ENCODE measurements around the gene STMN3.

The STMN3 gene

GRCh38 chr20:63691711-63692435, 38.6 kb upstream of the STMN3 start:
- DNase-seq = no peak

DNA sequence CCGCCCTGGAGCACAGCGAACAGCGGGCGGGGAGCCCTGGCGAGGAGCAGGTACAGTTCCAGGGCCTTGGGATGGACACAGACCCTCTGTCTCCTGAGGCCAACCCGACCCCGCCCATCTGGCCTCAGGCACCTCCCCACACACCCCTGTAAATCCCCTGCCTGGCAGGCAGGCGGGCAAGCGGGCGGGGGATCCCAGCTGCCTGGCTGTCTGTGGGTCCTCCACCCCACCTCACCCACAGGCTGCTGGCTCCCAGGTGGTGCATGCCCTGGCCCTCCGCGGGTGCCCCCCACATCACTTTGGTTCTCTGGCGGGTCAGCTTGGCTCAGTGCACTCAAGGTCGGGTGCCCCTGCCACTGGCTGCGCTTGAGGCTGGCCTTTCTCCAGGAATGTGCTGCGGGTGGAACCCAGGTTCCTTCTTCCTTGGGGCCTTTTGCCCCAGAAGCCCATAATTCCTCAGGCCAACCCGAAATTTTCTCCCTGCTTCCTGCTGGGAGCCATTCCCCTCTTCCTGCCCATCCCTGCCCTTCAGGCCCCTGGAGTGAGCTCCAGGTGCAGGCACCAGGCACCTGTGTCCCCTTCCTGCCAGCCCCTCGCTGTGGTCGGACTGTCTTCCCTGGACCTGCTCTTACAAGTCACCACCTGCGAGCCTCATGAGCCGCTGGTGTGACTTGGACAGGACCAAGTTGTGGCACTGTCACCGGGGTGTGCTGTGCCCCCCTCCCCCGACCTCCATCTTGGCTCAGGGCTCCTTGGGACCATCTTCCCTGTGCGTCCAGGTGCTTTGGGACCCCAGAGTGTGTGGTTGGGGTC, 37.9 kb upstream of the STMN3 start:
- no peak for DNase-seq

GRCh38 chr20:63690003-63690897, 37.0 kb upstream of the STMN3 start:
- DNase-seq = no peak

DNA sequence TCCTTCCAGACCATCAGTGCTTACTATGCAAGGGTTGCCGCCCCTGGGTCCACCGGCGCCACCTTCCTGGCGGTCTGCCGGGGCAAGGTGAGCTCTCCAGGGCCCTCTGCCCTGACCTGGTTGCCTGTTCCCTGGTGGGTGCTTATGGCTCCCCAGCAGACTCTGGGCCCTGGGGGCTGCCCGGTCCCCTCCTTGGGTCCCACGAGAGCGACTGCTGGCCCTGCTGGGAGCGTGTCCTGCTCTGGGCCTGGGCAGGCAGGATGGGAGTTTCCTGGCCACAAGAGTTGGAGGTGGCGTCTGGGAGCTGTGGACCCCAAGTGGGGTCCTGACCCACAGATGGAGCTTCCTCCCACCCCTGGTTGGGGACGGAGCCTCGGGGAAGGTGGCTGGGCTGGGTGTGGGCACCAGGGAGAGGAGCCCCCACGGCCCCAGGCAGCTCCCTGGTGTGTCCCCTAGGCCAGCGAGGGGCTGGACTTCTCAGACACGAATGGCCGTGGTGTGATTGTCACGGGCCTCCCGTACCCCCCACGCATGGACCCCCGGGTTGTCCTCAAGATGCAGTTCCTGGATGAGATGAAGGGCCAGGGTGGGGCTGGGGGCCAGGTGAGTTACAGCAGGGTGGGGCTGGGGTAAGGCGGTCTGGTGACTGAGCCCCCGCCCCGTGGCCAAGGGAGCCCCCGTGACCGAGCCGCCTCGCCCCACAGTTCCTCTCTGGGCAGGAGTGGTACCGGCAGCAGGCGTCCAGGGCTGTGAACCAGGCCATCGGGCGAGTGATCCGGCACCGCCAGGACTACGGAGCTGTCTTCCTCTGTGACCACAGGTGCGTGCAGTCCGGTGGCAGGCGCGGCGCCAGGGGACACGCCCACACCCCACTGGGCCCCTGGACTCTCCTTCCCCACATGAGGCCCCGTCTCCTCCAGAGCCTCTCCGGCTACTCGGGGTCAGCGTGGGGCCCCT, 36.1 kb upstream of the STMN3 start:
- DNase-seq = no peak

DNA sequence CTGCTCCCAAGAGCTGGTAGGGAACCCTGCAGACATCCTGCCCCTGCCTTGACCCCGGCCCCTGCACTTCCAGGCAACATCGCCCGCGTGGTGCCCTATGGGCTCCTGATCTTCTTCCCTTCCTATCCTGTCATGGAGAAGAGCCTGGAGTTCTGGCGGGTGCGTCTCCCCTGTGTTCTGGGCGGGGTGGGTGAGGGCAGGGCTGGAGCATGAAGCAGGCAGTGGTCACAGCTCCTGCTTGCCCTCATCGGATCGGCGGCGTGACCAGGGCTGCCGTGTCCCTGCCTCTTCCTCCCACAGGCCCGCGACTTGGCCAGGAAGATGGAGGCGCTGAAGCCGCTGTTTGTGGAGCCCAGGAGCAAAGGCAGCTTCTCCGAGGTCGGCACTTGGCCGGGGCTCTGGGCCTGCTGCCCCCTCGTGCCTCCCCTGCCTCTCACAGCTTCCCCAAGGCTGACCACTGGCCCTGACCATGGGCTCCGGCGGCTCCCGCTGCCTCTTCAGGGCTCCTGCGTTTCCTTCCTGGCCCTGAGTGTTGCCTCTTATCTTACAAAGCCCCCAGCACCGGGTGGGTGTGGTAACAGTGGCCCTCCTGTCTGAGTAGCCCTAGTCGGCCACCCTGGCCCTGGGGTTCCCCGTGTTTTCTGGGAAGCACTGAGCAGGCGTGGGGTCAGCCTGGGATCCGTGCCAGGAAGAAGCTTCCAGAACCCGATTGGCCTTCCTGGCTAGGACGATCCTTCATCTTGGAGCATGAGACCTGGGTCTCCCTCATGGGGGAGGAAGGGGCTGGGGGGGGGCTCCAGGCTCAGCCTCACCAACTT, 35.2 kb upstream of the STMN3 start:
- no peak for DNase-seq

DNA sequence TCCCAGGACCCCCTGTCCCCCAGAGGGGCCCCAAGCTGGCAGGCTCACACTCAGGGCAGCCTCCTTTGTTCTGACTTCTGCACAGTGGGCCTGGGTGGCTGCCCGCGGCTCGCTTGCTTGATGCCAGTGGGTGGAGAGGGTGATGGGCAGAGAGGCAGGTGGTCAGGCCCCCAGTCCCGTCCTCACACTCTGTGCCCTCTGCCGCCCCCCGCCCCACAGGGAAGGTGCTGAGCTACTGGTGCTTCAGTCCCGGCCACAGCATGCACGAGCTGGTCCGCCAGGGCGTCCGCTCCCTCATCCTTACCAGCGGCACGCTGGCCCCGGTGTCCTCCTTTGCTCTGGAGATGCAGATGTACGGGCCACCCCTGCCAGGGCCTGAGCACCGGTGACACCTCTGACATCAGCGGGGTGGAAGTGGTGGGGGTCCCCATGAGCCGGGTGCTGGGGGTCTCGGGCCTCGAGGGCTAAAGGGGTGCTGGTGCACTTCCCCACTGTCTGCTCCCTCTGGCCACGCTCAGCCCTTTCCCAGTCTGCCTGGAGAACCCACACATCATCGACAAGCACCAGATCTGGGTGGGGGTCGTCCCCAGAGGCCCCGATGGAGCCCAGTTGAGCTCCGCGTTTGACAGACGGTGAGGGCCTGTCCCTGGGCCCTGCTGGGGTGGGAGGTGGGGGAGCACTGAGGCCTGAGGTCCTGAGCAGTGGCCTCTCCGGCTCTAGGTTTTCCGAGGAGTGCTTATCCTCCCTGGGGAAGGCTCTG, 34.4 kb upstream of the STMN3 start:
- DNase-seq = no peak

DNA sequence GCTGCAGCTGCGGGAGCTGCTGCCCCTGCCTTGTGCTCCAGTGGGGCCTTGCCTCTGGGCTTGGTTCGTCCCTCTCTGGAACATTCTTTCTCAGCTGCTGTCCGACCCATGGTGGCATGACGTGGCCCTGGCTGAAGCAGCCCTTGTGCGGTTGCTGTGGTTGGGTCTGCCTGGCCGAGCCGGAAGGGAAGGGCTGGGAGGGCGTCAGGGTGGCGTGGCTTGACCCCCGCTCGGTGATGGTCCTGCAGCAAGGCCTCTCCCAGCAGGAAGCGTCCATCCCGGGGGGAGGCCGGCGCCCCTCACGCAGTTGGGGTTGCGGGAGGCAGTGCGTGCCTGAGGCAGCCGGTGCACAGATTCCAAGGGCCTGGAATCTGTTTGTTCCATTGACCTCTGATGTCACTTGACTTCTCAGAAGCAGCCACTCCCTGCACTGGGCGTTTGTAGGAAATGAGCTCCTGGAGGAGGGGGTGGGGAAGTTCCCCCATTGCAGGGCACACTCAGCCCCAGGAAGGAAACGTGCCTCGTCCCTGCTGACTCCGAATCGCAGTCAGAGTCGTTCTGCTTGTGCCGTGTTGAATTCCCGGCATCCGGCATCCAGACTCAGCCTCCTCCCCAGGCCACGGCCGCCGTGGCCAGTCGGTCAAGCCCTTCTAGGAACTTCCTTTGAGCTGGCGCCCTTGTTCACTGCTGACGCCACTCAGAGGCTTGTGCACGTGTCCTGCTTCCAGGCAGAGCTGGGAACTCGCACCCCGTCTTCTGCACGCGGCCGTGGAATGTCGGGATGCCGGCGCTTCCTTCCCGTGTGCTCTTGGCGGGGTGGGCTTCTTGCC, 33.5 kb upstream of the STMN3 start:
- DNase-seq = no peak

DNA sequence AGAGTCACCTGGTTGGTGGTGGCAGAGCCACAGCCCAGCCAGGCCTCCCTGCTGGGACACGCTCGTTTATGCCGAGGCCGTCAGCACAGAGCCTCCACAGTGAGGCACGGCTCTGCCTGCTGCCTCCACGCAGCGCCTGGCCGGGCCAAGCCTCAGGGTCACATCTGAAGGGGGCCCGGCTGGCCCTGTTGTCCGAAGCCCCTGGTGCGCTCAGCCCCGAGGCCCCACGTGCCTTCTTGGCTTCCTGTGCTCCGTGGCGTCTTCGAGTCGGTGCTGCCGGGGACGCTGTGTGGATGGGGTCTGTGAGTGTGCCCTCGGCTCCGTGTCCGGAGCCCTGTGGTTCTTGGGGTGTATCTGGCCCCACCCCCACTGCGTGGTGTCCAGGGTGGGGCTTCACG, 32.9 kb upstream of the STMN3 start:
- no peak for DNase-seq

GRCh38 chr20:63685269-63686026, 32.2 kb upstream of the STMN3 start:
- no peak for DNase-seq

- DNase-seq = no peak
These were observed 29.3 kb upstream of the STMN3 start for GRCh38 chr20:63682384-63683139.

DNA sequence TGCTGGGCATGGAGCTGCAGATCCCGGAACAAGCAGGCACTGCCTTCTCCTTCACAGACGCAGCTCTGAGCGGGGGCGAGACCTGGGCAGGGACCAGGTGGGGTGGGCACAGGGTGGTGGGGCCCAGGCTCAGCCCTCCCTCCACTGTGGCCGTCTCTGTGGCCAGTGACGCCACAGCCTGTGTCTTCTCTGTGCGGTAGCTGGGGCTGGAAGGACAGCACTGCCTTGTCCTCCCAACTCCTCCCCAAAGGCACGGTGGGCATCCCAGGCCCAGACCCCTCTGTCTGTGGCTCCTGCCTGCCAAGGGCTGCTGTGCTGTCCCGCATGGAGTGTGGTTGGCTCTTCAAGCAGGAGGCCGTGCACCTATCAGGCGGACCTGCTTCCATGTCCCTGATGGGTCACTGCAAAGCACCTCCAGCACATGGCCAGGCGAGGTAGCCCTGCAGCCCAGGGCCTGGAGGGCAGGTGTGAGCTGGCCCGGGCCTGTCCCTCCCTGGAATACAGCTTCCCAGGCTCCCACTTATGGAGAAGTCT, 28.5 kb upstream of the STMN3 start:
- DNase-seq = no peak

- no peak for DNase-seq
These were observed 27.8 kb upstream of the STMN3 start for GRCh38 chr20:63680857-63681608.

GRCh38 chr20:63680427-63680826, 27.2 kb upstream of the STMN3 start:
- no peak for DNase-seq

- no peak for DNase-seq
These were observed 26.6 kb upstream of the STMN3 start for GRCh38 chr20:63679799-63680305.

- no peak for DNase-seq
These were observed 25.6 kb upstream of the STMN3 start for GRCh38 chr20:63678667-63679465.

GRCh38 chr20:63678071-63678470, 24.8 kb upstream of the STMN3 start:
- no peak for DNase-seq
